H1 (cell line): ENCODE results near the gene TAMM41.

Experiments
- CHD2 ChIP-seq: IDR thresholded peaks from 2 replicates; pipeline ENCODE4 v1.6.1; 2012; ENCODE audit warnings: low read length, improper control_type of control experiment
- CTCF ChIP-seq, 3 experiments: IDR thresholded peaks; 1 replicate in 2 of 3; 2 replicates in 1 of 3; pipeline versions ENCODE4 v1.5.1 to v1.6.1; 2011; ENCODE audit warnings: low read length in 3 of 3, mild to moderate bottlenecking in 3 of 3, inconsistent platforms in 2 of 3, low read depth in 1 of 3, moderate library complexity in 1 of 3; ENCODE audit not compliant: insufficient read depth in 1 of 3; ENCODE audit errors: control extremely low read depth in 1 of 3
- EP300 ChIP-seq, 2 experiments: IDR thresholded peaks; 1 replicate in 1 of 2; 2 replicates in 1 of 2; pipeline ENCODE4 v1.6.1; 2011 to 2012; ENCODE audit warnings: low read depth in 2 of 2, low read length in 2 of 2, mild to moderate bottlenecking in 2 of 2, borderline replicate concordance in 1 of 2, inconsistent platforms in 1 of 2, moderate library complexity in 1 of 2
- RAD21 ChIP-seq, 2 experiments: IDR thresholded peaks in 1 of 2; conservative IDR thresholded peaks in 1 of 2; 2 replicates each; pipeline ENCODE4 v1.6.1; 2011; ENCODE audit warnings: low read depth in 2 of 2, low read length in 2 of 2, improper control_type of control experiment in 1 of 2, inconsistent platforms in 1 of 2, mild to moderate bottlenecking in 1 of 2, moderate library complexity in 1 of 2
- TEAD4 ChIP-seq: IDR thresholded peaks from 2 replicates; pipeline ENCODE4 v1.6.1; 2012; ENCODE audit warnings: low read depth, low read length, inconsistent platforms, mixed read lengths
- TF ChIP-seq, protein P1 (sequence below): IDR thresholded peaks from 2 replicates; pipeline ENCODE4 v1.6.1; 2011; ENCODE audit warnings: low read length, improper control_type of control experiment

- no peak for TF ChIP-seq RAD21 (IDR thresholded peaks at IDR 0.05 in 1 of 2, conservative IDR thresholded peaks at IDR 0.05 in 1 of 2; ENCODE audit: low read depth in 2 of 2, low read length in 2 of 2)
- no peak for TF ChIP-seq EP300 (IDR thresholded peaks at IDR 0.05; ENCODE audit: borderline replicate concordance in 1 of 2, low read depth in 2 of 2, low read length in 2 of 2)
- no peak for TF ChIP-seq TEAD4
- TF ChIP-seq CHD2: no peak
- TF ChIP-seq, protein P1, sequence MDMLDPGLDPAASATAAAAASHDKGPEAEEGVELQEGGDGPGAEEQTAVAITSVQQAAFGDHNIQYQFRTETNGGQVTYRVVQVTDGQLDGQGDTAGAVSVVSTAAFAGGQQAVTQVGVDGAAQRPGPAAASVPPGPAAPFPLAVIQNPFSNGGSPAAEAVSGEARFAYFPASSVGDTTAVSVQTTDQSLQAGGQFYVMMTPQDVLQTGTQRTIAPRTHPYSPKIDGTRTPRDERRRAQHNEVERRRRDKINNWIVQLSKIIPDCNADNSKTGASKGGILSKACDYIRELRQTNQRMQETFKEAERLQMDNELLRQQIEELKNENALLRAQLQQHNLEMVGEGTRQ: no peak
- TF ChIP-seq CTCF (IDR thresholded peaks at IDR 0.05; ENCODE audit: control extremely low read depth in 1 of 3, insufficient read depth in 1 of 3, low read depth in 1 of 3, low read length in 3 of 3): no peak
Measured at GRCh38 chr3:11779626-11780025, 67.1 kb downstream of the TAMM41 start.
